Tibial artery (tissue), 4 donors: Measurements from ENCODE around the gene FRS2.

Source experiments
- DNase-seq, 2 donors: peaks; one replicate each; pipeline ENCODE4 v3.0.0-alpha.2; 2019
- H3K27ac ChIP-seq, 2 donors: fragments of 200-600 bp; sonication (generic) in 1 of 2; 1 replicate in 1 of 2; 2 replicates in 1 of 2; pipeline ENCODE4 v1.5.1; 2018 to 2019; ENCODE audit warnings: mild to moderate bottlenecking in 1 of 2
- H3K27me3 ChIP-seq, 2 donors: fragments of 200-600 bp; sonication (generic) in 1 of 2; one replicate each; pipeline versions ENCODE4 v1.5.1 to v1.6.0; 2016 to 2019
- H3K36me3 ChIP-seq, 3 donors: fragments of 200-600 bp; sonication (generic) in 2 of 3; one replicate each; pipeline ENCODE4 v1.5.1; 2016 to 2019; ENCODE audit warnings: mild to moderate bottlenecking in 2 of 3
- H3K4me1 ChIP-seq, 4 donors: fragments of 200-600 bp; sonication (generic) in 2 of 4; 1 replicate in 3 of 4; 2 replicates in 1 of 4; pipeline ENCODE4 v1.5.1; 2016 to 2019
- H3K4me3 ChIP-seq, 2 donors: fragments of 200-600 bp; sonication (generic) in 1 of 2; 1 replicate in 1 of 2; 2 replicates in 1 of 2; pipeline ENCODE4 v1.5.1; 2018 to 2019; ENCODE audit warnings: mild to moderate bottlenecking in 2 of 2
- H3K9me3 ChIP-seq, 3 donors: fragments of 200-600 bp; sonication (generic) in 1 of 3; one replicate each; pipeline ENCODE4 v1.5.1; 2016 to 2019
- CTCF ChIP-seq, 2 experiments: fragments of 200-600 bp in 1 of 2; fragments of 450-650 bp in 1 of 2; IDR thresholded peaks; one replicate each; pipeline ENCODE4 v1.5.1; 2017 to 2019; ENCODE audit warnings: antibody characterized with exemption in 2 of 2, mild to moderate bottlenecking in 1 of 2, moderate library complexity in 1 of 2
- intact Hi-C: fragments of 100-400 bp; cut with DNase I; formaldehyde crosslinking; loops from one replicate; pipeline ENCODE4 v1.15.0; 2023; ENCODE audit warnings: low total_unique reads

The FRS2 gene

GRCh38 chr12:69470189-69471075 is at the start of gene FRS2:
FRS2 (plus strand) TSS chr12:69470388; CDS start chr12:69569031, 98,643 bp downstream.
- Histone ChIP-seq H3K36me3 (no peaks in the 10 kb centered on the region), H3K4me3 (peak within 1 kb of the TSS; percentile 77 to 99), H3K9me3 (no peaks in the 10 kb centered on the region), H3K27ac (peak within 1 kb of the TSS; percentile 94 to 99), H3K4me1 (peaks cover 0 to 45% (median 36%) of the 10 kb centered on the region in 4 donors), H3K27me3 (no peaks in the 10 kb centered on the region)
- intact Hi-C loops: loop anchor here (5.0 kb wide), 2 partner anchors 38 to 97 kb away; no protein-coding TSS in a partner anchor
- peak in 1 of 2 experiments; percentile 9 for TF ChIP-seq CTCF (IDR thresholded peaks at IDR 0.05)
- peak; percentile 88 to 95 for DNase-seq

- H3K27ac ChIP-seq: no peak overlapping the region
- H3K9me3 ChIP-seq: no peaks in the 10 kb centered on the region
- TF ChIP-seq CTCF (IDR thresholded peaks at IDR 0.05): no peak
- H3K4me1 ChIP-seq: peaks cover 0 to 1% (median 0%) of the 10 kb centered on the region in 4 donors
- DNase-seq: no peak
- intact Hi-C loops: no loop called here
- no peaks in the 10 kb centered on the region for H3K36me3 ChIP-seq
- H3K4me3 ChIP-seq: no peak overlapping the region
- H3K27me3 ChIP-seq: no peaks in the 10 kb centered on the region
These were observed 48.6 kb upstream of the FRS2 start for GRCh38 chr12:69421548-69421947.

GRCh38 chr12:69423037-69423905 is 46.9 kb upstream of the FRS2 start:
- no peaks in the 10 kb centered on the region for H3K27me3 ChIP-seq
- H3K36me3 ChIP-seq: no peaks in the 10 kb centered on the region
- intact Hi-C loops: no loop called here
- peaks cover 0 to under 1% (median 0%) of the 10 kb centered on the region in 4 donors for H3K4me1 ChIP-seq
- no peaks in the 10 kb centered on the region for H3K9me3 ChIP-seq
- DNase-seq: no peak
- H3K4me3 ChIP-seq: no peak overlapping the region
- TF ChIP-seq CTCF (IDR thresholded peaks at IDR 0.05): no peak
- no peak overlapping the region for H3K27ac ChIP-seq

- Histone ChIP-seq H3K27me3 (no peaks in the 10 kb centered on the region), H3K4me1 (peaks cover 0 to 12% (median 2%) of the 10 kb centered on the region in 4 donors), H3K9me3 (no peaks in the 10 kb centered on the region), H3K36me3 (no peaks in the 10 kb centered on the region), H3K4me3 (no peak overlapping the region), H3K27ac (no peak overlapping the region)
- intact Hi-C loops: no loop called here
- no peak for TF ChIP-seq CTCF (IDR thresholded peaks at IDR 0.05)
- DNase-seq: no peak
These were observed 44.8 kb upstream of the FRS2 start for GRCh38 chr12:69425417-69425816.

- peak overlapping the region in 1 of 2 donors; percentile 71 for H3K27ac ChIP-seq
- no peak for DNase-seq
- TF ChIP-seq CTCF (IDR thresholded peaks at IDR 0.05): no peak
- H3K4me3 ChIP-seq: no peak overlapping the region
- H3K36me3 ChIP-seq: no peaks in the 10 kb centered on the region
- no peaks in the 10 kb centered on the region for H3K27me3 ChIP-seq
- no peaks in the 10 kb centered on the region for H3K9me3 ChIP-seq
- peaks cover 0 to 36% (median 13%) of the 10 kb centered on the region in 4 donors for H3K4me1 ChIP-seq
- intact Hi-C loops: no loop called here
These were observed 41.7 kb upstream of the FRS2 start for GRCh38 chr12:69428351-69429073.
